Middle frontal gyrus (tissue), 1 donor: ENCODE results near the gene CLUH.

Source experiments
- DNase-seq: peaks from one replicate; pipeline ENCODE4 v3.0.0-alpha.2; 2015; ENCODE audit warnings: low spot score; ENCODE audit errors: extremely low spot score

Gene CLUH, protein sequence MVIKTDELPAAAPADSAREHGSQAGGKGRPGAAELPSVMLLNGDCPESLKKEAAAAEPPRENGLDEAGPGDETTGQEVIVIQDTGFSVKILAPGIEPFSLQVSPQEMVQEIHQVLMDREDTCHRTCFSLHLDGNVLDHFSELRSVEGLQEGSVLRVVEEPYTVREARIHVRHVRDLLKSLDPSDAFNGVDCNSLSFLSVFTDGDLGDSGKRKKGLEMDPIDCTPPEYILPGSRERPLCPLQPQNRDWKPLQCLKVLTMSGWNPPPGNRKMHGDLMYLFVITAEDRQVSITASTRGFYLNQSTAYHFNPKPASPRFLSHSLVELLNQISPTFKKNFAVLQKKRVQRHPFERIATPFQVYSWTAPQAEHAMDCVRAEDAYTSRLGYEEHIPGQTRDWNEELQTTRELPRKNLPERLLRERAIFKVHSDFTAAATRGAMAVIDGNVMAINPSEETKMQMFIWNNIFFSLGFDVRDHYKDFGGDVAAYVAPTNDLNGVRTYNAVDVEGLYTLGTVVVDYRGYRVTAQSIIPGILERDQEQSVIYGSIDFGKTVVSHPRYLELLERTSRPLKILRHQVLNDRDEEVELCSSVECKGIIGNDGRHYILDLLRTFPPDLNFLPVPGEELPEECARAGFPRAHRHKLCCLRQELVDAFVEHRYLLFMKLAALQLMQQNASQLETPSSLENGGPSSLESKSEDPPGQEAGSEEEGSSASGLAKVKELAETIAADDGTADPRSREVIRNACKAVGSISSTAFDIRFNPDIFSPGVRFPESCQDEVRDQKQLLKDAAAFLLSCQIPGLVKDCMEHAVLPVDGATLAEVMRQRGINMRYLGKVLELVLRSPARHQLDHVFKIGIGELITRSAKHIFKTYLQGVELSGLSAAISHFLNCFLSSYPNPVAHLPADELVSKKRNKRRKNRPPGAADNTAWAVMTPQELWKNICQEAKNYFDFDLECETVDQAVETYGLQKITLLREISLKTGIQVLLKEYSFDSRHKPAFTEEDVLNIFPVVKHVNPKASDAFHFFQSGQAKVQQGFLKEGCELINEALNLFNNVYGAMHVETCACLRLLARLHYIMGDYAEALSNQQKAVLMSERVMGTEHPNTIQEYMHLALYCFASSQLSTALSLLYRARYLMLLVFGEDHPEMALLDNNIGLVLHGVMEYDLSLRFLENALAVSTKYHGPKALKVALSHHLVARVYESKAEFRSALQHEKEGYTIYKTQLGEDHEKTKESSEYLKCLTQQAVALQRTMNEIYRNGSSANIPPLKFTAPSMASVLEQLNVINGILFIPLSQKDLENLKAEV (N-terminal part only)

DNA sequence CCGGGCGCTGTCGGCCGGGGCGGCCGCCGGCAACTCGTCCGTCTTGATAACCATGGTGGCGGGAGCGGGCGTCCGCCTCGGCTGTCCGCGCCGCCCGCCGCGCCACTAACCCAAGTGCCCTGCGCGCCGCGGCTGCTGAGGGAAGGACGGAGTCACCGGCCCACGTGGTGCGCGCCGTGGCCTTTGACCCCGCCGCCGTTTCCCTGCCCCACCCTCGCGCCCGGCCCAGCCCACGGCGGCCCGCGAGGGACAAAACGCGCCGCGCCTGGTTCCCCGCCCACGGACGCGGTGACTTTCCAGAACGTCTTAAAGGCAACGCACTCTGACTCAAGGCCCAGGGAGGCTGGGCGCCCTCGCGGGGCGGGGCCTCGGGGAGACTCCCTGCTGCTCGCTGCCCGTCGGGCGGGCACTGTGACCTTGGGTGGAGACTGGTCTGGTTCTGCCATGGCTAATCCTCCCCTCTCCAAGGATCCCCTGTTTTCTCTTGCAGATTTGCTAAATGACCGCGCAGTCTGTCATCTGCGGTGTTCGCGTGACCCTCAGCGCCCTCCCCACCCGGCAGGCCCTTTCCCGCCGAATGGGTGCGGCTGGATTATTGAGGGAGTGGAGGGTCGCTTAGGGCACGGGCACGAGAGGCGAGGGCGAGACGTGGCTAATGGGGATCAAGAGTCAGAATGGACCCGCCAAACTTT lies at the start of gene CLUH:
TSS of gene CLUH (minus strand) at position 157 of the 692 bp plus-strand sequence. CDS start at position 54, 103 bp downstream.
- DNase-seq, result peak; percentile 90

DNA sequence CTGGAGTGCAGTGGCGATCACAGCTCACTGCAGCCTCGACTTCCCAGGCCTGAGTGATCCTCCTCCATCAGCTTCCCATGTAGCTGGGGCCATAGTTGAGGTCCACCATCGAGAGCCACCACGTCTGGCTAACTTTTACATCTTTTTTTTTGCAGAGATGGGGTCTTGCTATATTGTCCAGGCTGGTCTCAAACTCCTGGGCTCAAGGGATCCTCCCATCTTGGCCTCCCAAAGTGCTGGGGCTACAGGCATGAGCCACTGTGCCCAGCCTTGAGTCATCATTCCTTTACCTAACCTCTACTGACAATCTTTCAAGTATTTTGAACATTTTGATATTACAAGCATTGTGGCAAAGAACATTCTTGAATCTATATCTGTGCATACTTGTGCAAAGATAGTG lies 47.3 kb upstream of the CLUH start:
- no peak for DNase-seq

DNA sequence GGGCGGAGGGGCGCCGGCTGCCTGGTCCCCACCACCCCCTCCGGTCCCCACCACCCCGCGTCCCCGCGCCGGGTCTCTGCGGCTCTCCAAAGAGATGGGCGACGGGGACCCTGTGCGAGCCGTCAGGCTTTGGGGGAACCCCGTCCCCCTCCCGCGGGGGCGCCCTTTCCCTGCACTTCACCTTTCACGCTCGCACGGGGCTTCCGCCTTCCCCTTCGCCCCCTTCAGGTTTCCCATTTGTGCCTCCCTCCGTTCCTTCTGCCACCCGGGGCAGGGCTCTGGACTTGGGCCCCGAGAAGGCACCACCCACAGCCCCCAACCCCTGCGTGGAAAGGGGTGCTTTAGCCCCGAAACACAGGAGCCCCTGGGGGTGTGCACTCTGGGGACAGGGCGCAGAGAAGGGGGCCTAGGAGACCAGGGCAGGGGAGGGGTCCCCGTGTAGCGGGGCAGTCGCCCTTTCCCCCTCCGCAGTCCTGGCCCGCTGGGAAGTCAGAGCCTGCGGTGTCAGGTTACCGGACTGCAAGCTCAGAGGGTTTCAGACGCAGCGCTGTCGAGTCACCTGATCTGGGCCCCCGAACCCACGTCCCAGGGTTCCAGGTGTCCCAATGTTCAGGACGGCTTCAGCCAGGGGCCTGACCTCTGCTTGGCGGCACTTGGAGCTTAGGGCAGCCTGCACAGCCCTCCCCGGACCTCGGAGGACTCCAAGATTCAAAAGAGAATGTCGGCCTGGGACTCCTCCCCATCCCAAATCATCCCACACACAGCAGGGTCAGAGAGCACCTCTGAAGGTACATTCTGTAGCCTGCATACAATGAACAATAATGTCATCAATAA lies 44.5 kb upstream of the CLUH start:
- no peak for DNase-seq

DNA sequence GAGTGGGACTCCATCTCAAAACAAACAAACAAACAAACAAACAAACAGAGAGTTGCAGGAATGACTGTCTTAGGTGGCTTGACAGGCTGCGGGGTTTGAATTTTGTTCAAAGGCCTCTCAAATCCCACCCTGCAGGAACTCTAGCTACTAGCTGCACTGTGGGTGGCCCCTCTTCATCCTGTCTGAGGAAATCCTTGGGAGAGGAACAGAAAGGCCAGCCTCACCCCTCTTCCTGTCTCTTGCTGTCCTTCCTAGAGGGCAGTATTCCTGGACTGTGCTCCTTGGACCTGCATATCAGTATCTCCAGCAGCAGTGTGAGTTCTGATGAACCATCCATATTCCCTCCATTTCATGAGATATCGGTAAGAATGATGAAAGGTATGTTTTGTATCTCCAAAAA lies 39.9 kb upstream of the CLUH start:
- no peak for DNase-seq

DNA sequence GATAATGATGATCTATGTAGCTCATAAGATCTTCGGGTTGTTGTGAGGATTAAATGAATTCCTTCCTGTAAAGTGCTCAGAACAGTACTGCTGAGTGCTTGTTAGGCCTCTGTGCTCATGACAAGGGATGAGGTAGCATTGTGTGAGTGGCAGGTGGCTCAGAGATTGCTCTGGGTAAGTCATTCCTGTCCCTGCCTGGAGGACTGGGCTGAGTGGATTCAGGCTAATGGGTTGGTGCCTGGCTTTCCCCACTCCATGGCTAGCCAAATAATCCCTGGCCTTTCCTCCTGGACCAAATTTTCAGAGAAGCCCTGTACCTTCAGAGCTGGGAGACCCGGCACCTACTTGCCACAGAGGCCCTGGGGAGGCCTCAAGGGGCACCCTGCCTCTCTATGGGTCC lies 39.2 kb upstream of the CLUH start:
- no peak for DNase-seq

DNA sequence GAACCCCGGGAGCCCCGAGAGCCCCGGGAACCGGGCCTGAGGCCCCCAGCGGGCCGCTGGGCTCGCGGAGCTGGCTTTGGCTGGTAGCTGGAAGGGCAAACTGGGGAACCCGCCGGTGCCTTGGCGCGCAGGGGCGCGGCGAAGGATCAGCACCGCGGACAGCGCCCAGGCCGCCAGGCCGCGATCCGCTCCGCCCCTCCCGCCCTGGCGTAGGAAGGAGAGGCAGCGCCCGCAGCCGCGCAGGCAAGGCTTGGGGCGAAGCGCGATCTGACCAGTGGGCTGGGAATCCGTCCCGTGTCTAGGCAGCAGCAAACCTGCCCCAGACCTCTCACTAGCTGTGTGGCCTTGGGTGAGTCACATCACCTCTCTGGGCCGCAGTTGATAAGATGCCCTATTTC lies 38.2 kb upstream of the CLUH start:
- peak; percentile 27 for DNase-seq

DNA sequence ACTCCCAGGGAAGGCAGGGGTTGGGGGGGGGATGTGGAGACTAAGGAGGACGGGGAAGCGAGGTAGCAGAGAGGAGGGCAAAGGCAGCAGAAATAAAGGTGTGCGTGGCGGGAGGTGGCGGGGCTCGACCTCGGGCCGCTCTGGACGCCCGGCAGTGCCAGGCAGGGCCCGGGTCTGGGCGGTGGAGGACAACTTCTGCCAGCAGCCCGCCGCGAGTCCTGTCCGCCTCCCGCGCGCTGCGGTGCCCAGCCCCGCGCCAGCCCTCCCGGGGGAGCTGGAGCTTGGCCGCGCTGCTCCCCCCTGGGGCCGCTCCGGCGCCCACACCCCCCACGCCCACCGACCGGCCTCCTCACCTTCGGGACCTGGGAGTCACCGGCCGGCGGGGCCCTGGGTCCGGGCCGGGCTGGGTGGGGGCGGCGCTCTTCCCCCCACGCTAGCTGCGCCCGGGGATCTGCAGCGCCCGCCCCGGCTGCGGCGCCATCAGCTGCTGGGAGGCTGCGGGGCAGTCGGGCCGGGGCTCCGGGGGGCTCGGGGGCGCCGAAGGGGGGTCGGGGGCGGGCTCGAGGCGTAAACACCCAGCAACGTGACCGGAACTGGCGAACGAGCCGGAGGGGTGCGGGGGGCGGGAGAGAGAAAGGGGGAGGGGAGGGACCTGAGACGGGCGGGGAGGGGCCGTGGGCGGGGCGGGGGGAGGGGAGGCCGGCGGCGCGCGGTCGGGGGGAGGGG lies 37.7 kb upstream of the CLUH start, which contains the start of gene CCDC92B:
TSS of gene CCDC92B (minus strand) at position 595 of the 726 bp plus-strand sequence. CDS start 14,507 bp downstream, outside the sequence.
- DNase-seq, result no peak

DNA sequence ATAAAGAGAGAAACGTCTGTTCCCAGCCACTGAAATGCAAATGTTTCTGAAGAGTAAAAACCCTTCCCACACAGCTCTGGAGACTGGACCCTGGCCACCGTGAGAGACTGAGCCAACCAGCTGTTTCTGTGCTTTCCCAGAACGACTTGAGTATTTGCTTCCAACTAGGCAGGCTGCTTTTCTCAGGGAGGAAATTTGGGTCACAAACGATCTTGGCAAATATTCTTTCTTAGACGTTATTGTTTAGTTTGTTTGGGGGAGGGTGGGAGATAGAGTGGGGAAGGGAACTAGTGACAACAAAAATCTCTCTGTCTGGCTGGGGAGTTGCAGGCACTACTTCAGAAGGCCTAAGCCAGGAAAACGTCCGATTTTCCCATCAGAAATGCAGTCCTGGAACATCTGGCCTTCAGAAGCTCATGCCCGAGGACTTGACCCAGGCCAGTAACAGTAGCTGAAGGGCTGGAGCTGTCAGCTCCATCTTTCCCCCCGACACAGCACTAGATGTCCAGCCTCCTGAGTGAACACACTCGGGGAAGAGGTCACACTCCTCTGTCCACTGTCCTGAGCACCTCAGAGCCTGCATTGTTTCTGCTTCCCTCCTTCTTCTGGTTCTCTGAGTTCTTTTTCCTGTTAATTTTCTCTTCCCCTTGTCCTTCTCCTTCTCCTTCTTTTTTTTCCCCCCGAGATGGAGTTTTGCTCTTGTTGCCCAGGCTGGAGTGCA lies 33.9 kb upstream of the CLUH start:
- DNase-seq, result peak; percentile 21

DNA sequence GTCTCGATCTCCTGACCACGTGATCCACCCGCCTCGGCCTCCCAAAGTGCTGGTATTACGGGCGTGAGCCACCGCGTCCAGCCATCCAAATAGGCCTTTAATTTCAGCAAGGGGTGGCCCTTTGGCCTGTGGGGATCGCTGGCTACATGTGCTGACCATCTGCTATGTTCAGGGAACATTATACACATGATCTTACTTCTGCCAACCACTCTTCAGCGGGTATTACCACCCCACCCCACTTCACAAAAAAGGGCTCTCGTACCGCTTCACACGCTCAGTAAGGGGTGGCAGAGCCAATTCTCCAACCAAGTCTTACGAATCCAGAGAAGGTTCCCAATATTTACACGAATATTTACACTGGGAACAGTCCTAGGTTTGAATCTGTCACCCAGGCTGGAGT lies 26.1 kb upstream of the CLUH start:
- no peak for DNase-seq

DNA sequence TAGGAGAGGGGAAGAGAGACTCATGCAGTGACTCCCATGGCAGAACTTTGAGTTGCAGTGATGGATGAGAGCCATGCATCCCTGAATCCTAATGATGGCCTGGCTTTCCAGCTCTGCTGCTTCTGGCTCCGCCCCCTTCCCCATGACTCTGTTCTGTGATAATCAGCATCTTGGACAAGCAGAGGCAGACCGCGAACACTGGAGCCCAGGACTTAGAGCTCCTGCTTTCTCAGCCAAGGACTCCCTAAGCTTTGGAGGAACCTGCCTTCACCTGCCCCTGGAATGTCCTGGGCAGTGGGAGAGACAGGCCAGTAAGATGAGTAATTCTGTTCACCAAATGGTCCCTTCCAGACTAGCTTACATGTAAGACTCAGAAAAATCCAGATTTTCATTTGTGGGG lies 25.4 kb upstream of the CLUH start:
- DNase-seq, result no peak

DNA sequence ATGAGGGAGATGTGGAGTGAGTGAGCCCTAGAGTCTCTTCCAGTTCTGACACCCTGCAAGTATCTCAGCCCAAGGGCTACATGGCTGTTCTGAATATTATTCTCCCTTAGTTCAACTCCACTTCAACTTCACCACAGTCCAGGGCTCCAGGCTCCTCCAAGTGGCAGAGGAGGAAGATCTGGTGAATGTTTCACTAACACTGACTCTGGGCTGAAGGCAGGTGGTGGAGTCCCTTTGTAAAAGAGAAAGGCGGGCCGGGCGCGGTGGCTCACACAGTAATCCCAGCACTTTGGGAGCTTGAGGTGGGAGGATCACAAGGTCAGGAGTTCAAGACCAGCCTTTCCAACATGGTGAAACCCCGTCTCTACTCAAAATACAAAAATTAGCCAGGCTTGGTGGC lies 24.3 kb upstream of the CLUH start:
- no peak for DNase-seq

DNA sequence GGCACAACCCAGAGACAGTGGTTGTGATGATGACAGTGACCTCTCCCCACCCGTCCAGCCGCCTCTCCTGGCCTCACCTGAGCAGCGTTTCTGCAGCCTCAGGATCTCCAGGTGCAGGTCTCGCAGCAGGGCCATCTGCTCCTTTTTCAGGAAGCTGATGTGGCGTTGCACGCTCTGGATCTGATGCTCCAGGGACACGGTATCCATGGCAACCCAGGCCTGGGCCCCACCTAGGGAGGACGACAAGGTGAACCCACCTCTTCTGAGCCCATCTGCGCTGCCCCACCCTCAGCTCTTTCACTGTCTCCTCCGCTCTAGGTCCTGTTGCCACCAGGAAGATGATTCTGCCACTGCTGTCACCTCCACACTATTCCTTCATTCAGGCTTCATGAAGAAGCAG lies 23.4 kb upstream of the CLUH start:
- no peak for DNase-seq

DNA sequence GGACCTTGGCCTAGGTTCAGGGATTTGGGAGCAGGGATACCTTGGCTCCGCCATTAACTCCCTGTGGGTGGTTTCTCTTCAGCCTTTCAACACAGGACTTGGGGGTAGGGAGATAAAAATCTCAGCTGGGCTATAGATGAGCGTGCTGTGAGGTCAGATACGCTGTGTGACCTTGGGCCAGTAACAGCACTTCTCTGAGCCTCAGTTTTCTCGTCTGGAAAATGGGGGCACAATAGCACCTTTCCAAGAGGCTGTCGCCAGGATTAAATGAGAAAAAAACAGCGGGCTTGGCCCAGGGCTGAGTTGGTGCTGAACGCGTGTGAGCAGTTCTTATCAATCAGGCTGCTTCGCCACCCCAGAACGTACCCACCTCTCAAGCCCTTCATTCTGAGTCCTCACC lies 20.2 kb upstream of the CLUH start:
- no peak for DNase-seq

DNA sequence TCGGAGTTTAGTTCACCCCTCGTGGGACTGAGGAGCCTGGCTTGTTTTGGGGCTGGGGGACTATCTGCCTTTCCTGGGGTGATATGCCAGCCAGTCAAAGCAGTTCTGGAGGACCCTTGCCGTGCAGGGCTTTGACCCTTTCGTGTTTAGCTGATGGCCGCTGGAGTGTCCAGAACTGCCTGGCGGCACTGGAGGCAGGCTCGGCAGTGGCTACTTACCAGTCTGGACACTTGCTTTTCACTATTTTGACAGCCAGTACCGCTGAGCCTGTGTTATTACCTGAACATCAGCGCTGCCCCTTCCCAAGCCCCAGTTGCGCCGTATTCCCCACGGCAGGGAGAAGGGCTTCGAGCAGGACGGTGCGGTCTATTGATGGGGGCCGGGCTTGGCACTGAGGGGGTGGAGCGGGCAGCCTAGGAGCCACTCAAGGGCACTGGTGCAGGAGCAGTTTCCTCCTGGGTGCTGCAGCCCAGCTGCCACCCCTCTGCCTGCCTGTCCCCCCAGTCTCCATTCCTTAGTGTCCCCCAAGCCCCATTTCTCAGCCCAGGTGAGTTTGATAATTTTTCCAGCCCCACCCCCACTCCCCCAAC lies 19.3 kb upstream of the CLUH start:
- DNase-seq, result no peak

DNA sequence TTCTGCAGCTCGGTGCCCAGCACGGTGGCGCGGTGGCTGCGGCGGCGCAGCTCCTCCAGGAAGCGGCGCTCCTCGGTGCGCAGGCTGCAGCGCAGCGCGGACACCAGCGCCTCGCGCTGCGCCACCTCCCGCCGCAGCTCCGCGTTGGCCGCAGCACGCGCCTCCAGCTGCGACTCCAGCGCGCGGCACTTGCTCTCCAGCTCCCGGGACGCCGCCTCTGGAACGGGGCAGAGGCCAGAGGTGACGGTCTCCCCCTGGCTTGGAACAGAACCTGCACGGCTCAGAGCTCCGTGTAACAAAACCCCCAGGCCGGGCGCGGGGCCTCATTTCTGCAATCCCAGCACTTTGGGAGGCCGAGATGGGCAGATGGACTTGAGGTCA lies 13.2 kb upstream of the CLUH start:
- DNase-seq, result no peak

DNA sequence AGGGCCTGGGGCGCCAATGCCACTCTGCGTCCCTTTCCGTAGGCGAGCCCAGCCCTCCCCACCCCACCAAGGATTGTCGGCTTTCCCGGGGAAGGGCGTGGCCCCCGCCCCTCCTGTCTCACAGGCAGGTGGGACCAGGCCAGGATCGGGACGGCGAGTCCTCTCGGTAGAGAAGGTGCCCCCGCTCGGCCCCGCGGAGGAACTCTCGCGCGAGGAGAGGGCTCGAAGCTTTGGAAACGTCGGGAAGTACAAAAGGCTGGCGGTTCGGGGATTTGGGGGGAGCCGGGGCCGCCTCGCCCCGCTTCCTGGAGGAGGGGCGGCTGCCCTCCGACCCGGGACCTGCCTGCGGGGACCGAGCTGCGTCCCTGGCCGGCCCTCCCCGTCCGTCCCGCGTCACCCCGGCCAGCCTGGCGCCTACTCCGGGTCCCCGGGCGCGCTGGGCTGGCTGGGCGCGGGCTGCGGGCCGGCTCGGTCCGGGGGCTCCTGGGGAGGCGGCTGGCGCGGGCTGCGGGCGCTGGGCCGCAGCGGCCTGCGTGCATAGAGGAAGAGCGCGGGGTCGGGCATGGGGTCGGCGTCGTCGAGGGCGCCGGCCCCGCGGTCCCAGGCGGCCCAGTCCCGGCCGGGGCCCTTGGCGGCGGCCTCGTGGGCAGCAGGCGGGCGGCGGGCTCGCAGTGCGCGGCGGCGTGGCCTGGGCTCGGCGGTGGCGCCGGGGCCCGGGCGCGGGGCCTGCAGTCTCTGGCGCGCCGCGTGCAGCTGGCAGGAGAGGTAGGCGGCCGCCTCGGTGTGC lies 12.6 kb upstream of the CLUH start:
- DNase-seq, result no peak

DNA sequence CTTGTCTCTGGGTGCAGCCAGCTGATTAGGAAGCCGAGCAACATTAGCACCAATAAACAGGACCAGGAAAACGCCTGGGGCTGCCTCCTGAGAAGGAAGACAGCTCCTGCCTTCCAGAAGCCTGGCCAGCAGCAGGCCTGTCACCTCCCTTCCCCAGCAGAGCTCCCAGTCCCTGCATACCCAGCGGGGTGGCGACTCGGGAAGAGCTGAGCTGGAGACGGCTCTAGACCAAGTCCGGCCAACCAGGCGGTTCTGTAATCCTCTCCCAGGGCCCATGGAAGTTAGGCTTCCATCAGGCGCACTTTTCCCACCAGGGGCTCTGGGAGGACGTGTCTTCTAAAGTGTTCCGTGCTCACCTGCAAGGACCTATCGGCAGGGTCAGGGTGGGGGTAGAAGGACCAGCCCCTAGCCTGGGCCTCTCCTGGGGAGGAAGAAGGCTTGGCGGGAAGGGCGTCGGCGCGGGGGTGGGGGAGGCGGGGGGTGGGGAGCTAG lies 12.0 kb upstream of the CLUH start:
- DNase-seq, result no peak
